HG03280 (cell line): ENCODE results near the gene FAP.

ENCODE experiments used
- ATAC-seq: cut with Tn5 transposase; IDR thresholded peaks from one replicate; pipeline ENCODE4 v1.9.1; 2021; ENCODE audit warnings: mild to moderate bottlenecking, moderate library complexity; ENCODE audit not compliant: unreplicated experiment

The FAP gene

GRCh38 chr2:162148956-162149355 is 94.3 kb downstream of the FAP start:
- no peak for ATAC-seq

GRCh38 chr2:162143969-162144368 is 99.3 kb downstream of the FAP start:
- no peak for ATAC-seq

- no peak for ATAC-seq
These were observed 104.9 kb downstream of the FAP start for GRCh38 chr2:162138310-162138709.

DNA sequence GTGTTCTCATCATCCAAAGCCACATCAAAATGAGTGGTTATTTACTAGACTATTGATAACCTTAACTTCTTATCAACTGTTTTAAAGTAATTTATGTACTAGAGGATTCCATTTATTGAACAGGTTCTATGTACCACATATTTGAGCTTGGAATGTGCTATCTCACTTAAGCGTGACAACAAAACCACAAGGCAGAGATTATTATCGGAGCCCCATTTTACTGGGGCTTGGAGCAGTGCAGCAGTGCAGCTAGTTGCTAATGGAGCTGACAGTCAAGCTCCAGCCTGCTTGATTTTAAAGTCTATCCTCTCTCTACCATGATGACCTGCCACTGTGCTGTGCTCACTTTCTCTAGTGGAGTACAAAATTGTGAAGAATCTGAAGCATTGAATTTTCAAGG is 115.8 kb downstream of the FAP start:
- no peak for ATAC-seq

DNA sequence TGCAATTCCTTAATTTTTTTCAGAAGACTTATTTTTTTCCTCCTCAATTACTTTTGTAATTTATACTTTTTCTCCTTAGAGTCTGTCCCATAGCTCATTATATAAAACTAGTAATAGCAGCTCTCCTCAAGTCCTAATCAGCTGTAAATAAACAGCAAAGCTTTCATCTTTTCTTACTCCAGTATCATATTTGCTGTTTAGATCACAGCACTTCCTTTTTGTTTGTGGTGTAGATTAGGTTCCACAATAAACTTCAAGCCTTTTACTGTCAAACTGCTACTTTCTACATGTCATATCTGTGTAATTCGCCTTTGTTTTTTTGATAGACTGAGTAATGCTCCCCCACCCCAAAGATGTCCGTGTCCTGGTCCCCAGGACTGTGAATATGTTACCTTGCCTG is 116.7 kb downstream of the FAP start:
- peak; percentile 4 for ATAC-seq

DNA sequence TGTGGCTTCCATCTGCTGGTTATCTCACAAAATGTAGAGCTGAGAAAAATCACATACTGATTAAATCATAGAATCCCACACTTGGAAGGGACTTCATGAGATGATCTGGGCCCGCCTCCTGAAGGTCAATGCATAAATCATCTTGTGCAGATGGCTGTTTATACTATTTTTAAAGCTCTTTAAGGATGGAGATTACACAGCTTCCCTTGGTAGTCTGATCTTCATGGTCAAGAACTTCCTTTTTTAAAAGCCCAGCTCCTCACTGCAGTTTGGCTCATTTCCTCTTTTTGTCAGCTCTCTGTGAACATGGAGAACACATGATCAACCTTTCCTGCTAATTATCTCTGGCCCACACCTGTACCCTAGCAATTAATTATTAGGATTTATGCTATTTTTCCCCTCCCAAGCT is 117.1 kb downstream of the FAP start:
- ATAC-seq, result peak; percentile 77

- no peak for ATAC-seq
These were observed 118.1 kb downstream of the FAP start for GRCh38 chr2:162125138-162125537.

DNA sequence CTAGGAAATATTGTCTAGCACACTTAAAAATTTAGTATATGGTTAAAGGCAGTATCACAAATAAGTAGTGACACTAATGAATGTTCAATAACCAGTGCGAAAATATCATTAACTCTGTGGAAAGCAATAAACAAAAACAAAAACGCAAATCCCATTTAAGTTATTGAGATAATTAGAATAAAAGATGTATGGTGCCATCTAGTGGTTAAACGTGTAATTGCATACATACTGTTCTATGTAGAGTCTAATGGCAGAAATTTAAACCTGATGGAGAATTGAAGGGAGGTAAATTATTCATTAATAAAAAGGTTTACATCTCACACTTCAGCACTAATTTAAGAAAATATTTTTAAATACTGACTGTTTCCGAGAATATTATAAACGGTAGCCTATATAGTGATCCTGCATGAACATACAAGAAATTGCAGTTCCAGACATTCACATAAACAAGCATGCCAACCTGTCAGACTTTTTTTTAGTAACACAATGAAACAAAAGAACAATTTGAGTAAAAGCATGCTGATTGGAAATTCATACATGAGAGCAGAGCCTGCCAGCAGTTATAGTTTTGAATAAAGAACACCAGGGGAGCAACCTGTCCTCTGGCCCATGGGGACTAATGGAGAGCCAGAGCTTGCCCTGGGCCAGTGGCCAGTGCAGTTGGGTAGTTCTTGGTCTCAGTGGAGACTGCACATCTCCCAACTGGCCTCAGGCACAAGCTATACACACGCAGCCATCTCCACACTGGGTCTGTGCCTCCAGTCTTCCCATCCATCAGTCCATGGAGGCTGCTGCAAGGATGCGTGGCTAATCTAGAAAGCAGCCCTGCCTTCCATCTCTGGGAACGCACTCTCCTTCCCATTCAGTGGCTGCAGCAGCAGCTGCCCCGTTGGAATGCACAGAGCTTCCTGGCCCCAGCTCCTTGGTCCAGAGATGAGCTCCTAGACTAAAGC is 119.2 kb downstream of the FAP start:
- peak; percentile 46 for ATAC-seq
